Measurements from ENCODE around the gene LHX3. TPM values are rescaled to one million over a fixed set of nuclear protein-coding genes. Genes with fewer than 3 reads are reported as not detected.

Gene LHX3
- total and polyA plus RNA-seq, 2 of the 8 experiments (the other 6 are each of a cell fraction or from before 2014, with no cell fraction given) = 0.02 TPM; not detected in 1

DNA sequence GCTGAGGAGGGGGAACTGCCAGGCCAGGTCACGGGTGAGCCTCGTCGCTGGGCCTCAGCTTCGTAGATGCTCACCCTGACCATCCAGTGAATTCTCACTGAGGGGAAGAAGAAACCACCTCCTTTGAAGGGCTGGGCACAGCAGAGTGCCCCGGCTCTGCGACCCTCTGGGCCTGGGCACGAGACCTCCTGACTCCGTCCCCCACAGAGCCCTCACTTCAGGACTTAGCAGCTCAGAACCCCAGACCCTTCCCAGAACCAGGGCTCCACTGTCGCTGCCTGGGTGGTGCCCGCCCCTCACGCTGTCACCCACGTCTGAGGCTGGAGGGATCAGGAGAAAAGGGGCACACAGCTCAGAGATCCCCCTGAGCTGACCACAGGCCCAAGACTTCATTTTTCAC is 52.0 kb downstream of the LHX3 start:
- peaks cover 0 to 28% (median 22%) of the 10 kb centered on the region in 4 experiments; a peak in 6 of 7 replicates for H3K4me1 ChIP-seq (replicated peaks in 1 of 4; ENCODE audit: control insufficient read depth in 3 of 4, insufficient read depth in 4 of 4, low read length in 3 of 4)
- H3K9me3 ChIP-seq (ENCODE audit: insufficient read depth in 2 of 2, low read depth in 1 of 2, low read length in 1 of 2) = no peaks in the 10 kb centered on the region
- H3K23me2 ChIP-seq (ENCODE audit: low read depth, low read length) = peaks cover 5% of the 10 kb centered on the region; the same call in 1 of the 2 replicates
- H3K23ac ChIP-seq (ENCODE audit: insufficient read length) = no peak overlapping the region
- no peak overlapping the region for H2AFZ ChIP-seq (ENCODE audit: low read length)
- no peak for DNase-seq (ENCODE audit: low read depth in 1 of 2, low spot score in 2 of 2)
- ChIA-PET CTCF (ENCODE audit: partially characterized antibody) (interaction anchor here (0.6 to 1.1 kb wide), 4 partner anchors 14 to 178 kb away, joined by 3 to 4 read pairs (median 3); no protein-coding TSS in a partner anchor), POLR2A (ENCODE audit: partially characterized antibody) (interaction anchor here (1.3 to 2.4 kb wide), 2 partner anchors 9 to 18 kb away, joined by 4 to 8 read pairs; no protein-coding TSS in a partner anchor)
- H3K4me3 ChIP-seq (ENCODE audit: extremely low read depth in 1 of 4, insufficient read depth in 2 of 4, low read depth in 3 of 4, low read length in 4 of 4) = no peak overlapping the region
- no peak overlapping the region for H4K8ac ChIP-seq (ENCODE audit: extremely low read depth, insufficient read depth, low read length)
- peak overlapping the region; percentile 87; the same call in 1 of the 2 replicates for H2BK12ac ChIP-seq (ENCODE audit: low read depth, low read length)
- no peak overlapping the region for H3K4ac ChIP-seq (replicated peaks; ENCODE audit: insufficient read length, low read depth, low read length)
- H3K18ac ChIP-seq (ENCODE audit: extremely low read depth, low read length) = 0 out of 2 replicates have a peak overlapping the region, but pooled peaks have one; percentile 3
- no peak overlapping the region for H4K91ac ChIP-seq (replicated peaks; ENCODE audit: insufficient read length, low read length)
- no peak overlapping the region for H3K14ac ChIP-seq (ENCODE audit: insufficient read length)
- no peaks in the 10 kb centered on the region for H4K20me1 ChIP-seq (replicated peaks in 1 of 2; ENCODE audit: control insufficient read depth in 1 of 2, insufficient read depth in 2 of 2, low read length in 2 of 2)
- H2BK5ac ChIP-seq (ENCODE audit: low read depth, low read length) = no peak overlapping the region
- no peak overlapping the region for H3K4me2 ChIP-seq (ENCODE audit: insufficient read depth in 1 of 2, low read depth in 2 of 2, low read length in 2 of 2)
- no peak overlapping the region for H3K56ac ChIP-seq (replicated peaks; ENCODE audit: insufficient read length, low read depth, low read length)
- no peak for FAIRE-seq
- 95% methylated on average over 12 of the region's 12 CpGs; no CpG with 5 or more reads in 1 of the 2 experiments for WGBS, 2 experiments (ENCODE audit: extremely low coverage in 1 of 2, insufficient coverage in 1 of 2, insufficient read length in 1 of 2, insufficient replicate concordance in 2 of 2, low coverage in 1 of 2, low lambda C conversion rate in 2 of 2, missing lambda C conversion rate in 1 of 2)
- no peak overlapping the region for H2BK120ac ChIP-seq (replicated peaks; ENCODE audit: low read depth, low read length)
- H3K36me3 ChIP-seq (ENCODE audit: control insufficient read depth in 2 of 4, insufficient read depth in 4 of 4, low read length in 3 of 4) = no peaks in the 10 kb centered on the region
- no peaks in the 10 kb centered on the region for H3K79me1 ChIP-seq (ENCODE audit: low read depth, low read length)
- H2BK15ac ChIP-seq (ENCODE audit: low read length) = peak overlapping the region; percentile 97; the same call in 1 of the 2 replicates
- peaks cover 0 to 4% (median 3%) of the 10 kb centered on the region in 4 experiments; a peak in 4 of 7 replicates for H3K27me3 ChIP-seq (replicated peaks in 1 of 4; ENCODE audit: control insufficient read depth in 3 of 4, extremely low read depth in 1 of 4, insufficient read depth in 3 of 4, low read length in 3 of 4)
- no peak overlapping the region for H4K5ac ChIP-seq (ENCODE audit: insufficient read length, low read depth, low read length)
- H2BK20ac ChIP-seq (ENCODE audit: low read length) = 0 out of 2 replicates have a peak overlapping the region, but pooled peaks have one; percentile 62
- H3K27ac ChIP-seq (ENCODE audit: low read depth, low read length) = no peak overlapping the region
- no peak overlapping the region for H3K9ac ChIP-seq (replicated peaks in 1 of 4; ENCODE audit: extremely low read depth in 1 of 4, low read depth in 3 of 4, low read length in 3 of 4)
- TF ChIP-seq POLR2A (IDR thresholded peaks at IDR 0.05; ENCODE audit: control extremely low read depth in 1 of 2, low read depth in 2 of 2, low read length in 2 of 2) (no peak), RAD21 (IDR thresholded peaks at IDR 0.05 in 1 of 2, conservative IDR thresholded peaks at IDR 0.05 in 1 of 2; ENCODE audit: low read depth in 2 of 2, low read length in 2 of 2) (no peak), TCF12 (IDR thresholded peaks at IDR 0.05; ENCODE audit: low read depth, low read length) (no peak), CHD2 (IDR thresholded peaks at IDR 0.05; ENCODE audit: low read length) (no peak), POU5F1 (IDR thresholded peaks at IDR 0.05; ENCODE audit: low read depth, low read length) (no peak), YY1 (IDR thresholded peaks at IDR 0.05; ENCODE audit: low read depth, low read length) (no peak), CHD1 (IDR thresholded peaks at IDR 0.05; ENCODE audit: low read depth, low read length) (no peak), SRF (IDR thresholded peaks at IDR 0.05; ENCODE audit: low read depth, low read length) (no peak)
- TF ChIP-seq, protein P1, sequence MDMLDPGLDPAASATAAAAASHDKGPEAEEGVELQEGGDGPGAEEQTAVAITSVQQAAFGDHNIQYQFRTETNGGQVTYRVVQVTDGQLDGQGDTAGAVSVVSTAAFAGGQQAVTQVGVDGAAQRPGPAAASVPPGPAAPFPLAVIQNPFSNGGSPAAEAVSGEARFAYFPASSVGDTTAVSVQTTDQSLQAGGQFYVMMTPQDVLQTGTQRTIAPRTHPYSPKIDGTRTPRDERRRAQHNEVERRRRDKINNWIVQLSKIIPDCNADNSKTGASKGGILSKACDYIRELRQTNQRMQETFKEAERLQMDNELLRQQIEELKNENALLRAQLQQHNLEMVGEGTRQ (IDR thresholded peaks at IDR 0.05; ENCODE audit: low read length) = no peak
- H3K79me2 ChIP-seq (ENCODE audit: control insufficient read depth in 1 of 2, insufficient read depth in 2 of 2, low read length in 2 of 2) = no peaks in the 10 kb centered on the region
- peak overlapping the region; percentile 82; the same call in 1 of the 2 replicates for H2AK5ac ChIP-seq (ENCODE audit: low read depth, low read length)

Measured in H1 (cell line).